OCI-LY1 (cell line): ENCODE results near the gene TMEM184A.
"Not testable (repeated sequence)": the region's sequence is repeated elsewhere in the genome, so short reads cannot be mapped to it uniquely, and the experiment has no call there.

Experiments used
- H2AFZ ChIP-seq: fragments of 200-600 bp; sonication (generic), shearing (Covaris generic); 2 replicates; pipeline ENCODE4 v1.6.0; 2014; ENCODE audit warnings: antibody characterized with exemption, mild to moderate bottlenecking, low read length
- H3F3A ChIP-seq: fragments of 200-600 bp; sonication (generic), shearing (Covaris generic); 2 replicates; pipeline ENCODE4 v1.6.0; 2014; ENCODE audit warnings: mild to moderate bottlenecking, antibody characterized with exemption, low read length, moderate library complexity; ENCODE audit not compliant: insufficient read depth
- H3K27ac ChIP-seq: fragments of 200-600 bp; sonication (generic); 2 replicates; pipeline ENCODE4 v1.5.1; 2014; ENCODE audit warnings: low read length, mixed run types, mild to moderate bottlenecking, low read depth; ENCODE audit not compliant: poor library complexity, severe bottlenecking
- H3K27me3 ChIP-seq: fragments of 200-600 bp; sonication (generic); 2 replicates; pipeline ENCODE4 v1.6.0; 2014; ENCODE audit warnings: antibody characterized with exemption, mild to moderate bottlenecking, low read length, moderate library complexity; ENCODE audit not compliant: insufficient read depth
- H3K36me3 ChIP-seq: fragments of 200-600 bp; sonication (generic); 2 replicates; pipeline ENCODE4 v1.6.1; 2014; ENCODE audit warnings: mild to moderate bottlenecking, antibody characterized with exemption, low read length, moderate library complexity, mixed read lengths; ENCODE audit not compliant: insufficient read depth
- H3K4me1 ChIP-seq: fragments of 200-600 bp; sonication (generic); 2 replicates; pipeline ENCODE4 v1.5.1; 2014; ENCODE audit warnings: mild to moderate bottlenecking, low read length, moderate library complexity; ENCODE audit not compliant: insufficient read depth, severe bottlenecking
- H3K4me2 ChIP-seq: fragments of 200-600 bp; sonication (generic), shearing (Covaris generic); 2 replicates; pipeline ENCODE4 v1.6.1; 2014; ENCODE audit warnings: low read length
- H3K4me3 ChIP-seq: fragments of 200-600 bp; sonication (generic); 2 replicates; pipeline ENCODE4 v1.5.1; 2014; ENCODE audit warnings: low read length, low read depth, mild to moderate bottlenecking, mixed read lengths; ENCODE audit not compliant: poor library complexity, severe bottlenecking
- H3K79me2 ChIP-seq: fragments of 200-600 bp; shearing (Covaris generic); 2 replicates; pipeline ENCODE4 v1.6.1; 2016; ENCODE audit warnings: mixed run types, low read length, mixed read lengths; ENCODE audit not compliant: insufficient read depth
- H3K9ac ChIP-seq: fragments of 200-600 bp; sonication (generic), shearing (Covaris generic); 2 replicates; pipeline ENCODE4 v1.6.1; 2014; ENCODE audit warnings: mild to moderate bottlenecking, low read length, mixed read lengths
- H3K9me2 ChIP-seq: fragments of 200-600 bp; sonication (generic), shearing (Covaris generic); 2 replicates; pipeline ENCODE4 v1.6.1; 2014; ENCODE audit warnings: low read depth, mild to moderate bottlenecking, low read length, mixed read lengths
- H3K9me3 ChIP-seq: fragments of 200-600 bp; shearing (Covaris generic); 2 replicates; pipeline ENCODE4 v1.6.1; 2014; ENCODE audit warnings: low read length, mixed read lengths
- H4K20me1 ChIP-seq: fragments of 200-600 bp; sonication (generic), shearing (Covaris generic); 2 replicates; pipeline ENCODE4 v1.6.0; 2016; ENCODE audit warnings: mild to moderate bottlenecking, low read length; ENCODE audit not compliant: insufficient read depth
- CTCF ChIP-seq: fragments of 200-600 bp; sonication (generic), shearing (Covaris generic); IDR thresholded peaks from 2 replicates; pipeline ENCODE4 v1.5.1; 2017; ENCODE audit warnings: mild to moderate bottlenecking, antibody characterized with exemption, low read length, moderate library complexity, mixed read lengths
- EZH2 ChIP-seq: fragments of 200-600 bp; sonication (generic), shearing (Covaris generic); IDR thresholded peaks from 2 replicates; pipeline ENCODE4 v1.8.0; 2017; ENCODE audit warnings: borderline replicate concordance, mixed run types, mild to moderate bottlenecking, antibody characterized with exemption, low read length, moderate library complexity, mixed read lengths

The TMEM184A gene

GRCh38 chr7:1585142-1585981 lies 29.4 kb upstream of the TMEM184A start:
- Histone ChIP-seq H2AFZ (no peak overlapping the region), H3K4me3 (no peak overlapping the region), H4K20me1 (no peaks in the 10 kb centered on the region), H3K79me2 (no peaks in the 10 kb centered on the region), H3K9me2 (no peaks in the 10 kb centered on the region), H3K4me2 (no peak overlapping the region), H3K27me3 (peaks cover 16% of the 10 kb centered on the region; the same call in 1 of the 2 replicates), H3K9me3 (peaks cover 3% of the 10 kb centered on the region; the same call in 1 of the 2 replicates), H3F3A (no peaks in the 10 kb centered on the region), H3K27ac (no peak overlapping the region), H3K36me3 (no peaks in the 10 kb centered on the region), H3K4me1 (no peaks in the 10 kb centered on the region), H3K9ac (no peak overlapping the region)
- no peak for TF ChIP-seq CTCF
- TF ChIP-seq EZH2: no peak

GRCh38 chr7:1584700-1585099 lies 28.7 kb upstream of the TMEM184A start:
- Histone ChIP-seq H3K27me3 (peaks cover 16% of the 10 kb centered on the region; the same call in 1 of the 2 replicates), H3K9me3 (peaks cover 3% of the 10 kb centered on the region; the same call in 1 of the 2 replicates), H3K27ac (no peak overlapping the region), H3K9me2 (no peaks in the 10 kb centered on the region), H2AFZ (no peak overlapping the region), H3K4me3 (no peak overlapping the region), H3K79me2 (no peaks in the 10 kb centered on the region), H3K9ac (no peak overlapping the region), H3K36me3 (no peaks in the 10 kb centered on the region), H3K4me1 (no peaks in the 10 kb centered on the region), H3K4me2 (no peak overlapping the region), H4K20me1 (no peaks in the 10 kb centered on the region), H3F3A (no peaks in the 10 kb centered on the region)
- TF ChIP-seq EZH2: no peak
- TF ChIP-seq CTCF: no peak

- H3K36me3 ChIP-seq, H3K79me2 ChIP-seq, H3K4me3 ChIP-seq, H3K9me2 ChIP-seq, H3K4me1 ChIP-seq, H3K27me3 ChIP-seq, H3K9me3 ChIP-seq, H4K20me1 ChIP-seq, H3K4me2 ChIP-seq, H3F3A ChIP-seq, H3K27ac ChIP-seq, H2AFZ ChIP-seq, H3K9ac ChIP-seq: not testable (repeated sequence)
These were observed 27.4 kb upstream of the TMEM184A start for GRCh38 chr7:1583241-1583930.
